GM12864 (cell line): ENCODE measurements around the gene CD82.

Source experiments
- DNase-seq: peaks from one replicate; pipeline ENCODE4 v3.0.0-alpha.2; 2011; ENCODE audit warnings: low read depth
- H3K4me3 ChIP-seq: 2 replicates; pipeline ENCODE4 v1.5.1; 2011; ENCODE audit warnings: mild to moderate bottlenecking, low read depth, low read length, control low read depth
- TF ChIP-seq, protein P1 (sequence below): IDR thresholded peaks from 2 replicates; pipeline ENCODE4 v1.5.1; 2011; ENCODE audit warnings: low read depth, mild to moderate bottlenecking, moderate library complexity, low read length, control low read depth, inconsistent platforms; ENCODE audit errors: missing control alignments

The CD82 gene

GRCh38 chr11:44533921-44534711 lies 31.3 kb upstream of the CD82 start:
- no peak overlapping the region for H3K4me3 ChIP-seq
- no peak for DNase-seq
- TF ChIP-seq, protein P1, sequence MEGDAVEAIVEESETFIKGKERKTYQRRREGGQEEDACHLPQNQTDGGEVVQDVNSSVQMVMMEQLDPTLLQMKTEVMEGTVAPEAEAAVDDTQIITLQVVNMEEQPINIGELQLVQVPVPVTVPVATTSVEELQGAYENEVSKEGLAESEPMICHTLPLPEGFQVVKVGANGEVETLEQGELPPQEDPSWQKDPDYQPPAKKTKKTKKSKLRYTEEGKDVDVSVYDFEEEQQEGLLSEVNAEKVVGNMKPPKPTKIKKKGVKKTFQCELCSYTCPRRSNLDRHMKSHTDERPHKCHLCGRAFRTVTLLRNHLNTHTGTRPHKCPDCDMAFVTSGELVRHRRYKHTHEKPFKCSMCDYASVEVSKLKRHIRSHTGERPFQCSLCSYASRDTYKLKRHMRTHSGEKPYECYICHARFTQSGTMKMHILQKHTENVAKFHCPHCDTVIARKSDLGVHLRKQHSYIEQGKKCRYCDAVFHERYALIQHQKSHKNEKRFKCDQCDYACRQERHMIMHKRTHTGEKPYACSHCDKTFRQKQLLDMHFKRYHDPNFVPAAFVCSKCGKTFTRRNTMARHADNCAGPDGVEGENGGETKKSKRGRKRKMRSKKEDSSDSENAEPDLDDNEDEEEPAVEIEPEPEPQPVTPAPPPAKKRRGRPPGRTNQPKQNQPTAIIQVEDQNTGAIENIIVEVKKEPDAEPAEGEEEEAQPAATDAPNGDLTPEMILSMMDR: no peak

GRCh38 chr11:44535191-44535980 lies 30.1 kb upstream of the CD82 start:
- TF ChIP-seq, protein P1: no peak
- DNase-seq: no peak
- no peak overlapping the region for H3K4me3 ChIP-seq

- TF ChIP-seq, protein P1: no peak
- no peak overlapping the region for H3K4me3 ChIP-seq
- no peak for DNase-seq
Measured at GRCh38 chr11:44536788-44537516, 28.5 kb upstream of the CD82 start.

- DNase-seq: no peak
- TF ChIP-seq, protein P1: no peak
- no peak overlapping the region for H3K4me3 ChIP-seq
Measured at GRCh38 chr11:44537679-44538078, 27.8 kb upstream of the CD82 start.

DNA sequence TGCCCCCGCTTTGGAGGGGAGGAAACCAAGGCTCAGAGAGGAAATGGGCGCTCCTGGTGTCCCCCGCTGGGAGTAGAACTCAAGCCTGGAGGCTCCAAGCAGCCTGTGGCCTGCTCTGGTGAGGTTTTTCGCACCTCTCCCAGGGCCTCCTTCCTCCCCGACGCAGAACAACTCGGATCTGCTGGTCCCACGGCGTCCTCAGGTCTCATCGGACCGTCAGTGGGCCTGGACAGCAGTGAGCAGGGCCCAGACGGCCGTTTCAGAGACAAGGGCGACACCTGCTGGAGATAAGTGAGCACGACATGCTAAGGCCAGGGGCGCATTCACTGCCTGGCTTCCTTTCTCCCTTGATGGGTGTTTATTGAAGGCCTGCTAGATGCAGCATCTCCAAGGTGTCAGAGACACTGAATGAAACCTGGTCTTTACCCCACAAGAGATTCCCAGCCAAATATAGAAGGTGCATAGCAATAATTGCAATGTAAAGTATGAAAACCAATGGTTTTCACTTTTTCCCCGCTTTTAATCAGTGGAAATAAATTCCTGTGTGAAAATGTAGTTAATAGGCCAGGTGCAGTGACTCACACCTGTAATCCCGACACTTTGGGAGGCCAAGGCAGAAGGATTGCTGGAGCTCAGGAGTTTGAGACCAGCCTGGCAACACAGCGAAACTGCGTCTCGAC lies 26.9 kb upstream of the CD82 start:
- TF ChIP-seq, protein P1: peak; percentile 98
- no peak for DNase-seq
- H3K4me3 ChIP-seq: no peak overlapping the region

DNA sequence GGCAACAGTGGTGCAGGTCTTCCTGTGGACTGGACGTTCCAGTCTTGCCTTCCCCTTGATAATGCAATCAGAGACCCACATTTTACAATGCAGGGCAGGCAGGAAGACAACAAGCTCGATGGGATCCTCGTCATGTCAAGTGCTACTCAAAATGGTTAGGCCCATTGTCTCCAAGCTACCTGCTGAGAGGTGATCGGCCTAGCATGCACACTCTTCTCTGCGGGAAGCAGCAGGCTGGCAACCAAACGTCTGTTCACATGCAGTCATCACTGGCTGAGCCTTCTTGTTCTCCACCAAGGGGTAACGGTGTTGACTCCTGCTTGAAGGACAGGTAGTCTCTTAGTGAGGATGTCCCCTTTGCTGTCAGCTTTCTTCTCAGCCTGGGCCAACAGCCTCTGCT lies 25.5 kb upstream of the CD82 start:
- DNase-seq: no peak
- no peak overlapping the region for H3K4me3 ChIP-seq
- TF ChIP-seq, protein P1: no peak
